CD4-positive, alpha-beta T cell treated with Interleukin-17A for 1 hour (primary cell): Measurements from ENCODE around the gene POLR2A.
"Not testable (repeated sequence)": the region's sequence is repeated elsewhere in the genome, so short reads cannot be mapped to it uniquely, and the experiment has no call there.

Experiments
- DNase-seq: peaks from one replicate; pipeline ENCODE4 v3.0.0-alpha.2; 2020

The POLR2A gene

GRCh38 chr17:7479213-7480088, 4.7 kb upstream of the POLR2A start, which contains the start of gene ZBTB4:
Gene ZBTB4 (minus strand): TSS chr17:7479631. CDS start chr17:7466801, 12,830 bp downstream.
- peak; percentile 76 for DNase-seq

- no peak for DNase-seq
These were observed 4.1 kb upstream of the POLR2A start for GRCh38 chr17:7480089-7480384.

- DNase-seq, result not testable (repeated sequence)
These were observed 2.9 kb upstream of the POLR2A start, which contains the start of gene SLC35G6 for GRCh38 chr17:7481275-7481674. Gene SLC35G6 (plus strand): TSS chr17:7481446. CDS start chr17:7481517, 71 bp downstream.

- not testable (repeated sequence) for DNase-seq
These were observed 2.1 kb upstream of the POLR2A start for GRCh38 chr17:7481842-7482741.

GRCh38 chr17:7482742-7483088, 1.5 kb upstream of the POLR2A start:
- DNase-seq, result not testable (repeated sequence)

GRCh38 chr17:7483255-7484066, 705 bp upstream of the POLR2A start:
- DNase-seq, result peak; percentile 96

GRCh38 chr17:7484919-7485377, 782 bp downstream of the POLR2A start:
- DNase-seq, result no peak

- no peak for DNase-seq
These were observed 2.0 kb downstream of the POLR2A start for GRCh38 chr17:7486181-7486580.

- DNase-seq, result no peak
These were observed 6.0 kb downstream of the POLR2A start for GRCh38 chr17:7490144-7490543.

GRCh38 chr17:7491583-7491982, 7.4 kb downstream of the POLR2A start:
- DNase-seq, result no peak

GRCh38 chr17:7493941-7494340, 9.8 kb downstream of the POLR2A start:
- DNase-seq, result no peak

GRCh38 chr17:7495906-7496434, 11.8 kb downstream of the POLR2A start:
- DNase-seq, result no peak

GRCh38 chr17:7496470-7497183, 12.5 kb downstream of the POLR2A start:
- no peak for DNase-seq

GRCh38 chr17:7497228-7497627, 13.1 kb downstream of the POLR2A start:
- DNase-seq, result no peak

- DNase-seq, result no peak
These were observed 13.5 kb downstream of the POLR2A start for GRCh38 chr17:7497636-7498035.

GRCh38 chr17:7499161-7499560, 15.0 kb downstream of the POLR2A start:
- no peak for DNase-seq

- DNase-seq, result no peak
These were observed 17.6 kb downstream of the POLR2A start for GRCh38 chr17:7501729-7502128.

- DNase-seq, result no peak
These were observed 18.1 kb downstream of the POLR2A start for GRCh38 chr17:7502171-7502847.

GRCh38 chr17:7502987-7503386, 18.8 kb downstream of the POLR2A start:
- DNase-seq, result no peak

GRCh38 chr17:7503521-7503920, 19.4 kb downstream of the POLR2A start:
- DNase-seq, result no peak

- no peak for DNase-seq
These were observed 24.0 kb downstream of the POLR2A start for GRCh38 chr17:7508145-7508544.
